Heart left ventricle (tissue), 13 donors: ENCODE data around the gene PRDM5.

Experiments
- POLR2A ChIP-seq, 2 donors: fragments of 450-650 bp; IDR thresholded peaks; one replicate each; pipeline ENCODE4 v1.6.1; 2017; ENCODE audit warnings: antibody characterized with exemption in 2 of 2, mild to moderate bottlenecking in 2 of 2, moderate library complexity in 2 of 2
- TF ChIP-seq, protein P1 (sequence below), 12 donors: fragments of 200-600 bp; sonication (generic) in 4 of 12; IDR thresholded peaks; one replicate each; pipeline versions ENCODE4 v1.5.0 to v1.8.0; 2018 to 2022; ENCODE audit warnings: antibody characterized with exemption in 12 of 12, mild to moderate bottlenecking in 5 of 12
- donor health status: ischemic (EF 13 %, LVEDD 7.1; RV severe dilation, severe dysfunction).
- donor health status: DM: no; HTN: yes; CAD: no.
- donor health status: DM: no; HTN: no; CAD: no.
- donor health status: ischemic (EF 25% LVEDD 6.9; RV normal size, moderate dysfunction).
- donor health status: ischemic (EF 25% LVEDD 5.7; RV mildly dilated, moderate dysfunction).
- donor health status: ischemic (EF 35%, LVEDD 5.7; RV mildly dilated, moderate dysfunction).
- donor health status: nonischemic (EF 11% LVEDD 7.7; RV severe dilation, severe dysfunction).
- donor health status: DM: yes; HTN: yes; CAD: no.
- donor health status: PGD.
- donor health status: ischemic (EF 29% LVEDD 5.4; RV normal size, mild dysfunction).
- donor health status: nonischemic (EF 23%, LVEDD 6.1; RV moderate dilation, normal function).

- TF ChIP-seq, protein P1, sequence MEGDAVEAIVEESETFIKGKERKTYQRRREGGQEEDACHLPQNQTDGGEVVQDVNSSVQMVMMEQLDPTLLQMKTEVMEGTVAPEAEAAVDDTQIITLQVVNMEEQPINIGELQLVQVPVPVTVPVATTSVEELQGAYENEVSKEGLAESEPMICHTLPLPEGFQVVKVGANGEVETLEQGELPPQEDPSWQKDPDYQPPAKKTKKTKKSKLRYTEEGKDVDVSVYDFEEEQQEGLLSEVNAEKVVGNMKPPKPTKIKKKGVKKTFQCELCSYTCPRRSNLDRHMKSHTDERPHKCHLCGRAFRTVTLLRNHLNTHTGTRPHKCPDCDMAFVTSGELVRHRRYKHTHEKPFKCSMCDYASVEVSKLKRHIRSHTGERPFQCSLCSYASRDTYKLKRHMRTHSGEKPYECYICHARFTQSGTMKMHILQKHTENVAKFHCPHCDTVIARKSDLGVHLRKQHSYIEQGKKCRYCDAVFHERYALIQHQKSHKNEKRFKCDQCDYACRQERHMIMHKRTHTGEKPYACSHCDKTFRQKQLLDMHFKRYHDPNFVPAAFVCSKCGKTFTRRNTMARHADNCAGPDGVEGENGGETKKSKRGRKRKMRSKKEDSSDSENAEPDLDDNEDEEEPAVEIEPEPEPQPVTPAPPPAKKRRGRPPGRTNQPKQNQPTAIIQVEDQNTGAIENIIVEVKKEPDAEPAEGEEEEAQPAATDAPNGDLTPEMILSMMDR (IDR thresholded peaks at IDR 0.05), result no peak
- no peak for TF ChIP-seq POLR2A (IDR thresholded peaks at IDR 0.05)
Observed at GRCh38 chr4:120924931-120925330, 2.4 kb upstream of the PRDM5 start.
